Activated T-helper 9 cell treated with anti-CD3 and anti-CD28 coated beads, Interleukin-2, amount 50 U/mL, for 16 hours (primary cell): ENCODE results near the gene RASGRF1.

Experiments used
- DNase-seq: peaks from one replicate; pipeline ENCODE4 v3.0.0-alpha.2; 2020; ENCODE audit warnings: low read depth

Gene RASGRF1

DNA sequence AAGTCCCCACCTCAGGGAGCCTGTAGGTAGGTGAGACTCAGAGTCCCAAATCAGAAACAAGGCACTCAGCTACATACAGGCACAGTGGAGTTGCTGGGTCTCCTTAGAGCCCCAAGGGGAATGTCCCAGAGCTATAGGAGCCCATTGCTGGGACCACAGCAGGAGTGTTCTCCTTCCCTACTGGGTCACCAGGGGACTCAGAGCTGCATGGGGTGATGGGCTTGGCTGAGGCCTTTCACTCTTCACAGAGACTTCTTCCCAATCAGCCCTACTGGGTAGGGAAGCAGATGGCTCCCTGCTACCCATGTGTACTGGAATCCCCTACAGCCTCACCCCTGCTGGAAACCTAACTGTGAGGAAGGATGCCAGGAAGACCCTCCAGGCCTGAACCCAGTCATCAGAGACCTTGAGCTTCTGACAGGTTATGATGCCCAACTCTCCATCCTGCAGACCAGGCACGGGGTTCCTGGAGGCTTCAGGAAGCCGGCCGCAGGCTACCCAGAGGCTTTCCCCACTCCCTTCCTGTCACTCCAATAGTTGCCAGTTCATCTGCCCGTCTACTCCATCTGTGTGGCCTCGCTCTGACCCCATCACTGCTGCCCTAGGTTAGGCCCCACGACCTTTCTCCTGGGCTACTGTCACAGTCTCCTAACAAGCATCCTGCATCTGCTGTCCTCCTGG, 24.0 kb downstream of the RASGRF1 start:
- no peak for DNase-seq

DNA sequence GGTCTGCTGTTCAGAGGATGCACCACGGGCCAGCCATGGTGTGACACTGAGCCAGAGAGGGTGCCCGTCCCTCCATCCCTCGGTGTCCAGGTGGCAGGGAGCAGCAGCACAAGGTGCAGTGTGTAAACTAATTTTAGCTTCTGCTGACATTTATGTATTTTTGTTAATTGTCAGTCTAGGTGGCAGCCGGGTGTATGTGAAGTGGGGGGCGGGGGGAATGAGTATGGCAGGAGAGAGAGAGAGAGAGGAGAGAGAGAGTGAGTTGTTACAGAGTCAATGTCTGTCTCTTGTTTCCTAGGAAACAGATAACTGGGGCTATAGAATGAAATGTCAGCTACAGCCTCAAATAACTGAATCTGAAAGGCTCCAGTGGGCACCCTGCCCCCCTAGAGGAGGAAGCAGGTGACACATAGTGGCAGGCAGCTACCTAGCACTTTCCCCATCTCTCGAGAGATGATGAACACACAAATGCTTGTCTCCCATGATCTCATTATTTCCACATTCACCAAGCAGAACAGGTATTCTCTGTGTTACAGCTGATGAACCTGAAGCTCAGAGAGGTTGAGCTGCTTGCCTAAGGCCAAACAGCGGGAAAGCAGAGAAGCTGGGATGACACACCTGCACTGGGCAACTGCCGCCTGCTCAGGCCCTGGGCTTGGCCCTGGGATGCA, 24.7 kb downstream of the RASGRF1 start:
- DNase-seq, result no peak

DNA sequence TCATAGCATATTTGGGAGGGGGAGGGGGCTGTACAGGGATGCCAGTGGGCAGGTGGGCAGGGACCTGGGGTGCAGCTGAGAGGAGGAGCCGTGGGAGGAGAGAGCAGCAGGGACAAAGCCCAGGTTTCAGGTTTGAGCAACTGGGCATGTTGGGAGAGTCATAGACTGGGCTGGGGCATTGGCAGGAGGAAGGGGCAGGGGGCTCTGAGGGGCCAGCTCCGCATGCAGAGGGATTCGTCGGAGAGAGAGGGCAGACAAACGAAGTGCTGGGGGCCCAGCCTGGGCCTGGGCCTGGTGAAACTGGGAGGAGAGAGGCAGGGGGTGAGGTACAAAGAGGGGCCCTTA, 25.2 kb downstream of the RASGRF1 start:
- no peak for DNase-seq

DNA sequence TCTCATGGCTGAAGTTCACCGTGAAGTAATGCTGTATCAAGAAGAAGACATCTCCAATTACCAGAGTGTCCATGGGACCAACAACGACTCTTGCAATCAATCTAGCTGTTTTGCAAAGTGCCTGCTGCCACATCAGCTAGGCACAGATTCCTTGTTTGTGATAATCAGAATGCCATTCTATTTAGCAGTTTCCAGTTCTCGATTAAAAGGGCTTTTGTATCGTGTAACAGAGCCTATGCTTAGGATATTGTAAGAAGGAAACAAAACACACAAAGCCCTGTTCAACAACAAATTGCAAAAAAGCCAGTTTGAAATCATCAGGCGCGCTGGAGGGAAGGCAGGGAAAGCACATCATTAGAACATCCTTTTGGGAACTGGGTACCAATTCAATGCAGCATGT, 26.1 kb downstream of the RASGRF1 start:
- DNase-seq, result no peak

DNA sequence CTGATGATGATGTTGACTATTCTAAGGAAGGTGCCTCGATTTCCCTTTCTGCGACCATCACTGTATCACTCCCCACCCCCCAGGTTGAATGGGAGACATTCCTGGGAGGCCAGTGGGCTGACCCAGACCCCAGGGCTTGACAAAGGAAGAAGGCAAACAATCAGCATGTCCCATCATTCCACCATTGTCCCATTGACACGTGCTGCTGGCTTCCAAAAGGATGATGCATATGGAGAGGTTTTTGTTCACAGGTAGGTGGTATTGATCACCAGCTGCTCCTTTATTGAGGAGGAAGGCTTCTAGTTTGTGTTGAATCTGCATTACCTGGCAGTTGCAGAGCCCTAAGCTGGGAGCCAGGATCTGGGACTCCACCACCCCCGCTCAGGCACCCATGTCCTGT, 30.4 kb downstream of the RASGRF1 start:
- no peak for DNase-seq

DNA sequence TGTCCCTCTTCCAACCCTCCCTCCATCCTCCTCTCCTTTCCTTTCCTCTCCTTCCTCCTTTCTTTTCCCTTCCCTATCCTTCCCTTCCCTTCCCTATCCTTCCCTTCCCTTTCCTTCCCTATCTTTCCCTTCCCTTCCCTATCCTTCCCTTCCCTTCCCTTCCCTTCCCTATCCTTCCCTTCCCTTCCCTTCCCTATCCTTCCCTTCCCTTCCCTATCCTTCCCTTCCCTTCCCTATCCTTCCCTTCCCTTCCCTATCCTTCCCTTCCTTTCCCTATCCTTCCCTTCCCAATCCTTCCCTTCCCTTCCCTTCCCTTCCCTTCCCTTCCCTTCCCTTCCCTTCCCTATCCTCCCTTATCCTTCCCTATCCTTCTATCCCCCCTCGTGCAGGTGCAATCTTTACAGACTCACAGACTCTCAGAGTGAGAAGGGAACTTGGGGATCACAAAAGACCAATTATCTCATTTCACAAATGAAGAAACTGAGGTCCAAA, 31.5 kb downstream of the RASGRF1 start:
- DNase-seq, result no peak

DNA sequence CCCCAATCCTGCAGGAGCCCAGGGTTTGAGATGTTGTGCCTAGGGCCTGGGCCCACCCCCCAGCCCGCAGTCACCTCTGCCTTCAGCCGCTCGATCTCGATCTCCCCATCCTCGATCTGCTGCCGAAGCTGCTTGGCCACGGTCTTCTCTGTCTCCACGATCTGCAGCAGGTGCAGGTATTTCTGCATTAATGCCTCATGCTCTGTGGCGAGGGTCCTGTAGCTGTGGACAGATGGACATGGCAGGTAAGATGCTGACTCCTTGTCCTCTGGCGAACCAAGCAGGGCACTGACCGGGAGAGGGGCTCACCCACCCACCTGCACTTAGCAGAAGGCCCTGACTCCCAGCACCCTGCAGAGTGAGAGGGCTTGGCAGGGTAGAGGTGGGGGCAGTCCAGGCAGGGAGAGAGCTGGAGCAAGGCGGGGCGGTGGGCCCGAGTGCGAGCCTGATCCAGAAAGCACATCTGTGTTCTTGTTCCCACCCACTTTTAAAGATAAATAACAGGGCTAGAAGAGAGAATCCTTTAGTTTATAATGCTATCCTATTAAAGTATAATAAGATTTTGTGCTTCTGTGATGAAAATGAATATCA, 32.2 kb downstream of the RASGRF1 start:
- DNase-seq, result no peak

DNA sequence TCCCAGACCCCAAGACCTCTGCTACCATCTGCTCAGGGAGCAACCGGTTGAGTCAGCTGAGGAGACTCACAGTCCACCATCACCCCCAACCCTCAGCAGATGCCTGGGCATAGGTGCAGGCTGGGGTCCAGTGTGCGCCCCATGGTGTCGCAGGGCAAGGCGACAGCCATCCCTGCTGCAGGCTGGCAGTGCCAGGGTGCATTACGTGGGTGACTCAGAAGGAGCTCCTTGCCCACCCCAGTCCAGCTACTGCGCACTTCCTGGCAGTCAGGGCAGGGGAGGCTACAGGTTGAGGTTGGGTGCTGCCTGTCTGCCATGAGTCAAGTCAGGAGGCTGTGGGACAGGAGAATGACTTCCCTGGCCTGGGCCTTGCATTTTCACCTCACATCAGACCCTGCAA, 33.5 kb downstream of the RASGRF1 start:
- no peak for DNase-seq

DNA sequence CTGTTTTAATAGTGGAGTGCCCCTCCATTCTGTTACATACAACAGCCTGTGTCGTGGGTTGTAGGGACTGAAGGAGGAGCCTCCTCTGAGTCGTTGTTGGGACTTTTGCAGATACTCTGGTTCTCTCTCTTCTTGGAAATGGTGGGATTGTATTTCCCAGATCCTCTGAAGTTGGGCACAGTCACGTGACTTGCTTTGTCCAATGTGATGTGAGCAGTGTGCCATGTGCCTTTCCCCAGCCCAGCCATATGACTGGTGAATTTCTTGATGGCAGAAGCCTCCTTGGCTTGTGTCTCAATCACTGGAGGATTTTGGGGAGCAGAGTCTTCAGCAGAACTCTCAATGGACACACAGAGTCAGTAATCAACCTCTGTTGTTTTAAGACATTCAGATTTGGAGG, 36.2 kb downstream of the RASGRF1 start:
- DNase-seq, result no peak

DNA sequence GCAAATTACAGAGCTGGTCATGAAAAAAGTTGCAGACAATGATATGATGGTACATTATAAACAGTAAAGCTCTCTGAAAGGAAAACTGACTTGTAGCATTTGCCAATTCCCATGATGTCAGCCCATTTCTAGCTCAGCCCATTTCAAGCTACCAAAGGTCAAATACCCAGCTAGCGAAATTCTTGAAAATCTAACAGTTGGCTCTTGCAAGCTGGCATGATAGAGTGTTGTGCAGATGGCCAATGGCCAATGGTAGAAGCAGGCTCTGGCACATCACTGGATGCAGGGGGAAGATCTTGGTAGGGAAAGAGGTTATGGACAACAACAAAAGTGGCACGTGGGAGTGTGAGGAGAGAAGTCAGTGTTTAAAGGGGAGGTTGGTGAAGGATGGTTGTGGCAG, 36.7 kb downstream of the RASGRF1 start:
- no peak for DNase-seq

DNA sequence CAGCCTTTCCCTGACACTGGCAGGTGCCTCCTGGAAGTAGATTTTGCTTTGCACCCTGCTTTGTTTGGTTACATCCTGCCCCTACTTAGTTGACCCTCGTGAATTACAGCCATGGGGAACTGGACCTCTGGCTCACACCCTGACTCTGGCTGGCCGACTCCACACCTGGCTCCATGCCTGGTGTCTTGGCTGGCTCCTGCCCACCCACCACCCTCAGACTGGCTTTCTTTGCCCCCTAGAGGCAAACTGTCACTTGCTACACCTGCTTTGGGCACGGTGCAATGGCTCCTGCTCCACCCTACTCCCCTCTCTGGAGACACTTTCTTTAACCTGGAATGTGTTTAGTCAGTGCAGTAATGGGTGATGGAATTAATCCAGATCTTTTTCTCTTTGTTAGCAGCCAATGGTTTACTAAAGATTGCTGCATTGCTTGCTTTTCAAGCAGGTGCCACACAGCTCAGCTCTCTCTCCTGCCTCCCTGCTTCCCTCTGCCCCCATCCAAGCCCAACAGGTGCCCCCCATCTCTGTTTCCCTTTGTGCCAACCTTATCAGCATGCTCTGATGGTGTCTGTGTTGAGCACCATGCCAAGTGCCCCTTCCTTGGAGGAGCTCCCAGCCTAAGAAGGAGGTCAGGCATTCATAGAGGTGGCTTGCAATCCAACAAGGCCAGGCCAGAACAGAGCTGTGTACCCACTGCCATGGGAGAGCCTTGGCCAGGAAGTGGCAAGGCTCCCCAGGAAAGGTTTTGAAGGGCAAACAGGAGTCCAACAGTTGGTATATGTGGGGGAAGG, 38.4 kb downstream of the RASGRF1 start:
- no peak for DNase-seq

DNA sequence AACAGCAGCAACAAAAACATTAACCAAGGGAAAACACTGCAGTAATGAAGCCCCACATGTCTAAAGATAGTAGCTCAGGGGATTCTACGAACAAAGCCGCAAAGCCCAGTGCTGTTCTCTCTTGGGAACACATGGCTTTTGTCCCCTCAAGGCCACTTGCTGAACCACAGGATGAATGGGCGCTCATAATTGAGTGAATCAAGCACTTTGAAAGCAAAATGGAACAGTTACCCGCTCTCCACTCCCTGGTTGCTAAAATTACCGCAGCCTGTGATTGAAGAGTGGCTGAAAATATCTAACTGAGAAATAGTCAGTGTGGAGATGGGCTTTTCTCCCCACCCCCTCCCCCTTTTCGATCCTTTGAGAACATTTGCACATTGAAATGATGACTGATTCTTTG, 39.6 kb downstream of the RASGRF1 start:
- no peak for DNase-seq

DNA sequence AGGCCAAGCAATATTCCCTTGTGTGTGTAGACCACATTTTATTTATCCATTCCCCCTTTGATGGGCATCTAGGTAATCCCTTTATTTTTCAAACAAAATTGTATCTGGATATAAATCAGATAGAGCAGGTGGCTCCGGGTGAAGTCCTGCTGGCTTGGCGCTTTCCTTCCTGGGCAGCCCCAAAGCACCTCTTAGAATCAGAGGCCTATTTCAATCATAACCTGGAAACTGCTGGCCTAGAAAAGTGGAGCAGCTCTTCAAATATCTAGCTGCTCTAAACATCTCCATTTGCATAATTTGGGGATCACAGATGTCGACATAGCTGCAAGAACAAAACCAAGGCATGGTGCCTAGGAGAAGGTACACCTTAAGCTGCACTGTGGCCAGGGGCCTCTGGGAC, 40.2 kb downstream of the RASGRF1 start:
- DNase-seq, result no peak

DNA sequence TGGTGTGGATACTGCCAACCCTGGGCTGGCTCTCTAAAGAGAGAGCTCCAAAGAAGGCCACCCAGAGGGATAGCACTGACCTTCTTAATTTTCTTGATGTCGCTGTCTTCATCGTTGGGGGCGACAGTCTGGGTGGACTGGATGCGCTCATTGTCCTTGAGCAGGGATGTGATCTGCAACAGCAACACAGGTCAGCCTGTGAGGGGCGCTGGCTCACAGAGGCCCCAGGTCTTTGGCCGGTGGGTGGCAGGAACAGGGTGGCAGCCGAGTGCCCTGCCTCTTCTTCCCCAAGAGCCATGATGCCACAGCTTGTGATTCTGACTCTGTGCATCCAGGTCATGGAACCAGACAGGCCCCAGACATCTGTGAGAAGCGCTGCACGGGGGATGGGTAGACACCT, 41.2 kb downstream of the RASGRF1 start:
- no peak for DNase-seq

DNA sequence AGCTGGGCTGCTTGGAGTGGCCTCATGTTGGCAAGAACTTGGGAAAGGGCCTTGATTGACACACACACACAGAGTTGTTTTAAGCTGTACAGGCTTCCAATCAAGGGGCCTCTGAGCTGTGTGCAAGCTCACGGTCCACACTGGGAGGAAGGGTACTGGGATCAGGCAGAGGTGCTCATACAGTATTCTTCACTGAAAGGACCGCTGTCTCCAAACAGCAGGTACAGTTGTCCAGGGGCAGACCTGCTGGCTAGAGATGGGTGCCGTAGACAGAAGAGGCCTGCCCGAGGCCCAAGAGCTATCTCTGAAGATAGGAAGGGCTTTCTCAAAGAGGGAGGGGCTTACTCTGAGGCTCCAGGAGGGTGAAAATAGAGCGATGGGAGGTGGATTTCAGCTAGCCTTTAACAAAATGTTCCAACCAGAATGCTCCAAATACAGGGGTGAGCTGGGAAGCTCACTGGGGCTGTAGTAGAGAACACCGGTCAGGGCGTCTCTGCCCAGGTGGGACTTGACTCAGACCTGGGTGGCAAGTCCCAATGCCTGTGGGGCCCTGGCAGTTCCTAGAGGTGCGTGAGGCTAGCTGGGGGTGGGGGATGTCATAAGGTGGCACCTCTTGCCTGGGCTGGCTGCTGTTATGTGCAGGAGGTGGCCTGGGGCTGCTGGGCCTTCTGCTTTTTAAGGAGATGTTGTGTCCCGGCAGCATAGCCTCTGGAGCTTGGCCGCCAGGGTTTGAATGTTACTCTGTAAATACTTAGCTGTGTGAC, 42.7 kb downstream of the RASGRF1 start:
- no peak for DNase-seq

DNA sequence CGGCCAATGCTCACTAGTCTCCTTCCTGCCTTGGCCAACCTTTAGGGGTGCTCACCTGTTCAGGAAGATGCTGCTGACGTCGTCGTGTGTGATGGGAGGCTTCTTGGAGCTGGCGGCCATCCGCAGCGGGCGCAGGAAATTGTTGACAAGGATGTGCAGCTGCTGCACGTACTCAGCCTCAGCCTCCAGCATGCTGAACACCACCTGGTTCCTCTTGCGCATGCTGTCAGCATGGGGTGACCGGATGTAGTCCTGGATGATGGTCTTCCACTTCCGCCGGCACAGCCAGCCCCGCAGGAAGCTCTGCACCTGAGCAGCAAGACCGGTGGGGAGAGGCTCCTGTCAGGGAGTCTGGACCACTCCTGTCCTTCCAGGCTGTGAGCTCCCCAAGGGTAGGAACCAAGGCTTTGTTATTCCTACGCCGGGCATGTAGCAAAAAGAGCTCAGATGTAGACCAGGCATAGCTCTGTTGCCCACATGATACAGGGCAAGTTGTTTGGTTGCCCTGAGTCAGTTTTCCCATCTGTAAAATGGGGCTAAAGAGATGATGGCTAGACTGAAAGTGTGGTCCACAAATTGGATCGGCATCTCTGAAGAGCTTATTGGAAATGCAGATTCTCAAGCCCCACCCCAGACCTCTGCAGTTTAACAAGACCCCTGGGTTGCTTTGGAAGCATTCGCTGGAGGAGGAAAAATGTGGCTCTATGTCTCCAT, 43.7 kb downstream of the RASGRF1 start:
- DNase-seq, result no peak

DNA sequence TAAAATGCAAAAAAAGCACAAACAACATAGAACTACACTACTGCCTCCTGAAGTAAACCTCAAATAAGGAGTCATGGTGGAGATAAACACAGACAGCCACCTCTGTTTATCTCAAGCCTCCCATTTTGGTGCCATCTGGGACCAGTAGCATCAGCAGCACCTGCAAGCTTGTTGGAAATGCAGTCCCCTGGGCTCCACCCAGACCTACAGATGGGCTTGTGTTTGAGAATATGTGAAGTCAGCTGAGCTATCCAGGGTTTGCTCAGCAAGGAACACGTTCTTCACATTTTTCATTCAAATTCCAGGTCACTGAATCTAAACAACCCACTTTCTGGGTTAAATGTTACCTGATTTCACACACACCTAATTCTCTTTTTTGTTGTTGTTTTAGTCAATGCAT, 45.5 kb downstream of the RASGRF1 start:
- no peak for DNase-seq

DNA sequence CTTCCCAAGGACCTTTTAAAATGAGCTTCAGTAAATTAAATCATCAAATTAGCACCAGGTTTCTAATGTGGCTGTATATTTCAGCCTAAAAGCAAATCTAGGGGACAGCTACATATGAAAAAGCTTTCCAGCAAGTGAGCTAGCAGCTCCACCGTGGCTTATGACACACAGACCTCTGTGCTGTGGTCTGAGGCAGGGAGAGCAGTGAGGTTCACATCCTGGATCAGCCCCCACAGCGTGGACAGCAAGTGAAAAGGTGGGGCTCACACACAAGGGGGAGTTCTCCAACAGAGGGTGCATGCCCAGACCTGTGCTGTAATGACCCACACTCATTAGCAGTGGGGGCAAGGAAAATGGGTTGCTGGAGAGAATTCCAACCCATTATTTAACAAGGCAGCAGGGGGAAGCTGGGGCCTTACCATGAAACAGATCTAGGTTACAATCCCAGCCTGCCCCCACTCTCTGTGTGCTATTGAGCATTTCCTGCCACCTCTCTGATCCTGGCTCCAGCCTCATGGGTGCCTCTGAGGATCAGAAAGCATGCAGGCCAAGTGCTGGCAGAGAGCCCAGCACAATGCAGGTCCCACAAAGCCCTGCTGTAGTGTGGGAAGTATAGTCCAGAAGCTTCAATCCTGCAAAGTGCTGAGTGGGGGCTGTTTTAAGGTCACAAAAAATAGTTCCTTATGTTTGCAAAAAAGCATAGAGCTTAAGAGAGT, 48.2 kb downstream of the RASGRF1 start:
- no peak for DNase-seq

DNA sequence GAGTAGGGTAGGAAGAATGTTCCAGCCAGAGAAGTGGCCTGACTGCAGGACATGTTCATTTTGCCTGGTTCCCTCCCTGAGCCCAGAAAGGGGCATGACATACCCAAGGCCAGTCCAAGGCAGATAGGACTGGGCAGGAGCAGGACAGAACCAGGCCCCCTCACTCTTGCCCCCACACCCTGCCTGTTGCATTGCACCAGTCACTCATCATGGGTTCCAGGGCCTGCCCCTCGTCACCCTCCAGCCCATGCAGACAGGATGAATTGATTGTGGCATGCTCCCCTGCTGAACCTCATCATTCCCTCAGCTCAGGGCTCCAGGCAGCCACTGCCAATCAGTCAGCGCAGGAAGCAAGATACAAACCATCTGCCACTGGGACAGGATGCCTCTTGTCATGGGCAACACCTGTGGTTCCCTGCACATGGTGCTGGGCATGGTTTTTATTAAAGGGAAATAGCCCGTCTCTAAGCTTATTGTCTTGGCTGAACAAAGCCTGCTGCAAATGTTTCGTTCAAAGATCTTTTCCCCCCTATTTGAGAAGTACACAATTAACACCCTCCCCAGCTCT, 48.9 kb downstream of the RASGRF1 start:
- no peak for DNase-seq

DNA sequence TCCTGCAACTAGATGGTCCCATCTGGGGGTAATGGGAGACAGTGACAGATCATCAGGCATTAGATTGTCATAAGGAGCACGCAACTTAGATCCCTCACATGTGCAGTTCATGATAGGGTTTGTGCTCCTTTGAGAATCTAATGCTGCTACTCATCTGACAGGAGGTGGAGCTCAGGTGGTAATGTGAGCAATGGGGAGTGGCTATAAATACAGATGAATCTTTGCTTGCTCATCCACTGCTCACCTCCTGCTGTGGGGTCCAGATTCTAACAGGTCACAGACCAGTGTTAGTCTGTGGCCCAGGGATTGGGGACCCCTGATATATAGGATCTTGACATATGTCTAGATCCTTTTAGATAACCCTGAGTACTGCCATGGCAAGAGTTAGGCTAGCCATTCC, 52.7 kb downstream of the RASGRF1 start:
- no peak for DNase-seq
